ENCODE data around the gene MRPL11. TPM values are rescaled to one million over a fixed set of nuclear protein-coding genes. Genes with fewer than 3 reads are reported as not detected.

The MRPL11 gene
- total and polyA plus RNA-seq, 2 experiments from 2014 or later = 139 to 237 TPM

- Mint-ChIP-seq H3K36me3 (ENCODE audit: low read depth) (peaks cover 25% of the 10 kb centered on the region), H3K27ac (no peak overlapping the region), H3K27me3 (ENCODE audit: insufficient read depth, low read depth, poor library complexity) (peaks cover 10% of the 10 kb centered on the region), H3K9me3 (peaks cover 34% of the 10 kb centered on the region), H3K4me3 (no peak overlapping the region), H3K4me1 (peaks cover 12% of the 10 kb centered on the region)
- no peaks in the 10 kb centered on the region for H3K36me3 ChIP-seq (ENCODE audit: insufficient read depth)
- H3K27me3 ChIP-seq (ENCODE audit: insufficient read depth) = no peaks in the 10 kb centered on the region
- peaks cover 14% of the 10 kb centered on the region for H3K4me1 ChIP-seq (ENCODE audit: insufficient read depth)
- H3K79me2 ChIP-seq (replicated peaks; ENCODE audit: insufficient read depth) = no peaks in the 10 kb centered on the region
- H3K4me2 ChIP-seq = no peak overlapping the region
- H3K9me2 ChIP-seq (ENCODE audit: insufficient read depth) = no peaks in the 10 kb centered on the region
- H3K27ac ChIP-seq (ENCODE audit: low read depth) = no peak overlapping the region
- no peak for ATAC-seq
- H3K4me3 ChIP-seq = no peak overlapping the region
- H4K20me1 ChIP-seq (replicated peaks; ENCODE audit: insufficient read depth) = no peaks in the 10 kb centered on the region
- DNase-seq (ENCODE audit: low spot score) = no peak
- peaks cover 8% of the 10 kb centered on the region; the same call in 1 of the 2 replicates for H3F3A ChIP-seq (replicated peaks; ENCODE audit: low read depth)
- no peak for TF ChIP-seq EZH2 (IDR thresholded peaks at IDR 0.05; ENCODE audit: low read depth, unreplicated experiment)
- TF ChIP-seq EZH2phosphoT487 (IDR thresholded peaks at IDR 0.05; ENCODE audit: unreplicated experiment) = no peak
- TF ChIP-seq STAT1 (IDR thresholded peaks at IDR 0.05; ENCODE audit: unreplicated experiment) = no peak
- no peak for TF ChIP-seq ZNF331 (CRISPR knock-in tag; IDR thresholded peaks at IDR 0.05; ENCODE audit: low read depth)
- no peak overlapping the region for H2AFZ ChIP-seq
Measured at GRCh38 chr11:66462010-66462409, 23.4 kb upstream of the MRPL11 start.

GRCh38 chr11:66459138-66459778 lies 20.6 kb upstream of the MRPL11 start:
- no peak for ATAC-seq
- Histone ChIP-seq H3K4me3 (no peak overlapping the region), H3K27ac (ENCODE audit: low read depth) (no peak overlapping the region), H3K4me2 (no peak overlapping the region), H4K20me1 (replicated peaks; ENCODE audit: insufficient read depth) (no peaks in the 10 kb centered on the region), H3K36me3 (ENCODE audit: insufficient read depth) (no peaks in the 10 kb centered on the region), H3K79me2 (replicated peaks; ENCODE audit: insufficient read depth) (no peaks in the 10 kb centered on the region), H3K27me3 (ENCODE audit: insufficient read depth) (no peaks in the 10 kb centered on the region), H3F3A (replicated peaks; ENCODE audit: low read depth) (no peaks in the 10 kb centered on the region), H3K4me1 (ENCODE audit: insufficient read depth) (no peaks in the 10 kb centered on the region), H2AFZ (no peak overlapping the region), H3K9me2 (ENCODE audit: insufficient read depth) (no peaks in the 10 kb centered on the region)
- DNase-seq (ENCODE audit: low spot score) = no peak
- TF ChIP-seq CTCF (conservative IDR thresholded peaks at IDR 0.05; ENCODE audit: low read depth in 2 of 2) = no peak
- Mint-ChIP-seq H3K27ac (no peak overlapping the region), H3K4me3 (no peak overlapping the region), H3K4me1 (peaks cover 5% of the 10 kb centered on the region), H3K27me3 (ENCODE audit: insufficient read depth, low read depth, poor library complexity) (peaks cover 12% of the 10 kb centered on the region), H3K36me3 (ENCODE audit: low read depth) (peaks cover 25% of the 10 kb centered on the region), H3K9me3 (peaks cover 34% of the 10 kb centered on the region)

DNA sequence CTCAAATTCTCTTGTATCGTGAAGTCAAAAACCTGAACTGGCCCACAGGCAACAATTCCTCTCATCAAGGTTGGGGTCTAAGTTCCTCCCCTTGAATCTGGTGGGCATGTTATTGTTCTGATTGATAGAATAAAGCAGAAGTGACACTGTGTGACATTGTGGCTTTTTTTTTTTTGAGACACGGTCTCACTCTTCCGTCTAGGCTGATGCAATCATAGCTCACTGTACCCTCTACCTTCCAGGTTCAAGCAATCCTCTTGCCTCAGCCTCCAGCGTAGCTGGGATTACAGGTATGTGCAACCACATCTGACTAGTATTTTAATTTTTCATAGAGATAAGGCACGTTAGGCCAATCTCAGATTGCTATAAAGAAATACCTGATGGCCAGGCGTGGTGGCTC lies 19.2 kb upstream of the MRPL11 start:
- H3K27ac ChIP-seq (ENCODE audit: low read depth) = no peak overlapping the region
- no peak overlapping the region for H3K4me3 Mint-ChIP-seq
- no peaks in the 10 kb centered on the region for H3K36me3 ChIP-seq (ENCODE audit: insufficient read depth)
- H3K4me1 Mint-ChIP-seq = peaks cover 7% of the 10 kb centered on the region
- H3K9me2 ChIP-seq (ENCODE audit: insufficient read depth) = no peaks in the 10 kb centered on the region
- H3K9me3 Mint-ChIP-seq = peaks cover 25% of the 10 kb centered on the region
- no peak overlapping the region for H2AFZ ChIP-seq
- H3K27me3 ChIP-seq (ENCODE audit: insufficient read depth) = no peaks in the 10 kb centered on the region
- no peaks in the 10 kb centered on the region for H4K20me1 ChIP-seq (replicated peaks; ENCODE audit: insufficient read depth)
- H3K4me3 ChIP-seq = no peak overlapping the region
- no peaks in the 10 kb centered on the region for H3K79me2 ChIP-seq (replicated peaks; ENCODE audit: insufficient read depth)
- H3K27me3 Mint-ChIP-seq (ENCODE audit: insufficient read depth, low read depth, poor library complexity) = peaks cover 8% of the 10 kb centered on the region
- DNase-seq (ENCODE audit: low spot score) = no peak
- H3K4me2 ChIP-seq = no peak overlapping the region
- no peak for ATAC-seq
- H3K36me3 Mint-ChIP-seq (ENCODE audit: low read depth) = peaks cover 16% of the 10 kb centered on the region
- no peaks in the 10 kb centered on the region for H3K4me1 ChIP-seq (ENCODE audit: insufficient read depth)
- no peak overlapping the region for H3K27ac Mint-ChIP-seq
- no peaks in the 10 kb centered on the region for H3F3A ChIP-seq (replicated peaks; ENCODE audit: low read depth)
- no peak for TF ChIP-seq CTCF (conservative IDR thresholded peaks at IDR 0.05; ENCODE audit: low read depth in 2 of 2)

All from GM23338 (cell line).